Measurements from ENCODE around the gene CORO2B. TPM values are rescaled to one million over a fixed set of nuclear protein-coding genes. Genes with fewer than 3 reads are reported as not detected.

The CORO2B gene
- total RNA-seq, 1 donor from 2014 or later = 1.0 TPM

DNA sequence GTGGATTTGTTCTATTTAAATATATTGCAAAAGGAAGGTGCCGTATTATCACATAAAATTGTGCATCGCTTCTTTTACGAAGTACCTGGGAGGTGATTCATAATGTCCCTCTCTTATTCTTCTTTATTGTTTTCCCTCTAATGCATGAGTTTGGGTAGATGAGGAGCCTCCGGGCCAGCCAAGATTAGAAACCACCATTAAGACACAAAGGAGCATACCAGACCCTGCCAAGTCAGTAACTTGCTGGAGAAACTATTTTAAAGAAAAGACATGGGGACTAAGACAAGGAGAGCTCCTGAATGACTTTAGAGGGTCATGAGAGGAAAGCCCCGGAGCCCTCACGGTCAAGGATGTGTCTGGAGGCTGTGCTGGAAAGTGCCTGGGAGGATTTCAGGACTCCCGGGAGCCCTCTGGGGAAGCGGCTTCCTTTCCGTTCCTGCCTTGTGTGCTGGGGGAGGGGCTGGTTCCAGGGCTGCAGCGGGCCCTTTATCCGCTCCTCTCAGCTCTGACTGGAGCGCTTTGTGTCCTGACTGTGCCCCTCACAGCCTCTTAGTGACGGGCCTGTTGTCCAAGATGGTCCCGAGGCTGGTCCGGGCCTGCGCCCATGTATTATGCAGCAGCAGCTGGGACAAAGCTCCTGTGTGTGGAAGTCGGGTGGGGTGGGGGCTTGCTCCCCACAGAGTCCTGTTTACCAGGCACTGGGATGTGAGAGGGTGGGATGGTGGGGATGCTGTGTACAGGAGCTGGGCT lies 35.7 kb downstream of the CORO2B start:
- no peaks in the 10 kb centered on the region for H3K27me3 ChIP-seq (ENCODE audit: control insufficient read depth in 3 of 3, insufficient read depth in 3 of 3, low read length in 3 of 3)
- no peaks in the 10 kb centered on the region for H3K9me3 ChIP-seq (ENCODE audit: control insufficient read depth in 3 of 3, low read length in 3 of 3)
- H3K36me3 ChIP-seq (ENCODE audit: control insufficient read depth in 3 of 3, insufficient read depth in 3 of 3, low read length in 3 of 3) = no peaks in the 10 kb centered on the region
- H3K9ac ChIP-seq (ENCODE audit: low read depth in 1 of 3, low read length in 3 of 3) = no peak overlapping the region
- H3K4me1 ChIP-seq (ENCODE audit: control insufficient read depth in 3 of 3, insufficient read depth in 3 of 3, low read length in 3 of 3) = peaks cover 15 to 25% (median 16%) of the 10 kb centered on the region in 3 donors
- H3K27ac ChIP-seq (ENCODE audit: low read depth, low read length) = peak overlapping the region; percentile 44
- no peak overlapping the region for H3K4me3 ChIP-seq (ENCODE audit: low read length in 3 of 3)

DNA sequence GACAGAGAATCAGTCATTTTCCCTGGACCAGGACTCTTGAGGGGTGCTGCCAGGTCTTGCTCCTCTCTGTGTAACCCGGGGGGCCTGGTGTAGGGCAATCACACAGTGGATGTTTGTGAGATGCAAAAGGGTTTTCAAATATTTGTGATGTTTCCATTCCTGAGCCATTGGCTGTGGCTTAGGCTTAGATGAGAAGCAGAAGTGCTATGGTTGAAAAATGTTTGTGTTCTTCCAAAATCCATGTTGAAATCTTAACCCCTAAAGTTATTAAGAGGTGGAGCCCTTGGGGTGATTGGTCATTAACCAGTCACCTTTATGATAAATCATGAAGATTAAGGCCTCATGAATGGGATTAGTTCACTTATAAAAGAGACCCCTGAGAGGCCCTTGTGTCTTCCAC lies 36.5 kb downstream of the CORO2B start:
- no peaks in the 10 kb centered on the region for H3K36me3 ChIP-seq (ENCODE audit: control insufficient read depth in 3 of 3, insufficient read depth in 3 of 3, low read length in 3 of 3)
- H3K4me1 ChIP-seq (ENCODE audit: control insufficient read depth in 3 of 3, insufficient read depth in 3 of 3, low read length in 3 of 3) = peaks cover 11 to 18% (median 18%) of the 10 kb centered on the region in 3 donors
- H3K27ac ChIP-seq (ENCODE audit: low read depth, low read length) = peak overlapping the region; percentile 44
- H3K9ac ChIP-seq (ENCODE audit: low read depth in 1 of 3, low read length in 3 of 3) = no peak overlapping the region
- no peak overlapping the region for H3K4me3 ChIP-seq (ENCODE audit: low read length in 3 of 3)
- no peaks in the 10 kb centered on the region for H3K9me3 ChIP-seq (ENCODE audit: control insufficient read depth in 3 of 3, low read length in 3 of 3)
- H3K27me3 ChIP-seq (ENCODE audit: control insufficient read depth in 3 of 3, insufficient read depth in 3 of 3, low read length in 3 of 3) = no peaks in the 10 kb centered on the region

DNA sequence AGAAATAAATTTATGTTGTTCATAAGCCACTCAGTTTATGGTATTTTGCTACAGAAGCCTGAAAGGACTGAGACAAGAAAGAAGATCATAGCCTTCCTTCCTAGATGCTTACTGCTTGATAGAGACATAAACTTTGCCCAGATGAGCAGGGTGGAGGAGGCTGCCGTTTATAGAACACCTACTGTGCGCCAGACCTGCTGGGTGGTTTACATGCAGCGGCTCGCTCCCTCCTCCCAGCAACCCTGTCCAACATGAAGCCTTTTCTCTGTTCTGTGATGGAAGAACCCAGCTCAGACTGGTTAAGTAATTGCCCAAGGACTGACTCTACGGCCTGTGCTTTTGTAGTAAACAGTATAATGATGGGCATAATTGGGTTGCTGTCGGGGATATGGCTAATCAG lies 37.0 kb downstream of the CORO2B start:
- H3K4me1 ChIP-seq (ENCODE audit: control insufficient read depth in 3 of 3, insufficient read depth in 3 of 3, low read length in 3 of 3) = peaks cover 8 to 20% (median 19%) of the 10 kb centered on the region in 3 donors
- H3K36me3 ChIP-seq (ENCODE audit: control insufficient read depth in 3 of 3, insufficient read depth in 3 of 3, low read length in 3 of 3) = no peaks in the 10 kb centered on the region
- H3K27me3 ChIP-seq (ENCODE audit: control insufficient read depth in 3 of 3, insufficient read depth in 3 of 3, low read length in 3 of 3) = no peaks in the 10 kb centered on the region
- H3K9me3 ChIP-seq (ENCODE audit: control insufficient read depth in 3 of 3, low read length in 3 of 3) = no peaks in the 10 kb centered on the region
- no peak overlapping the region for H3K9ac ChIP-seq (ENCODE audit: low read depth in 1 of 3, low read length in 3 of 3)
- no peak overlapping the region for H3K4me3 ChIP-seq (ENCODE audit: low read length in 3 of 3)
- no peak overlapping the region for H3K27ac ChIP-seq (ENCODE audit: low read depth, low read length)

DNA sequence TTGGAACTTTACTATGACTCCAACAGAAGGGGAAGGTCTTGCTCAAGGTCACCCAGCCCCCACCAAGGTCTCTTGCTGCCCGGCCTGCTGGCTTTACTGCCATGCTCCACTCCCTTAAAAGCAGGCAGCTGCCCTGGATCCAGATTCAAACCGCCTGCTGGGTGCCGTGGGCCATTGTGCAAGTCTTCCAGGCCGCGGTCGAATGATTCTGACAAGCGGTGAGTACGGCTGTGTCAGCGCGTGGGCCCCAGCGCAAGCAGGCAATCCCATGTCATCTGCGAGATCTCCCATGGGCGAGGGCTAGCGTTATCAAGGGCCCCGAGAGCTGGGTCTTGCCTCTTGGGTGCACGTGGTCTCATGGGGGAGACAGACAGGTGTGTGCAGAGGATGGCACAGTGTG lies 37.6 kb downstream of the CORO2B start:
- Histone ChIP-seq H3K4me1 (ENCODE audit: control insufficient read depth in 3 of 3, insufficient read depth in 3 of 3, low read length in 3 of 3) (peaks cover 14 to 25% (median 24%) of the 10 kb centered on the region in 3 donors), H3K27me3 (ENCODE audit: control insufficient read depth in 3 of 3, insufficient read depth in 3 of 3, low read length in 3 of 3) (no peaks in the 10 kb centered on the region), H3K27ac (ENCODE audit: low read depth, low read length) (no peak overlapping the region), H3K36me3 (ENCODE audit: control insufficient read depth in 3 of 3, insufficient read depth in 3 of 3, low read length in 3 of 3) (no peaks in the 10 kb centered on the region), H3K9me3 (ENCODE audit: control insufficient read depth in 3 of 3, low read length in 3 of 3) (no peaks in the 10 kb centered on the region), H3K4me3 (ENCODE audit: low read length in 3 of 3) (no peak overlapping the region), H3K9ac (ENCODE audit: low read depth in 1 of 3, low read length in 3 of 3) (no peak overlapping the region)

DNA sequence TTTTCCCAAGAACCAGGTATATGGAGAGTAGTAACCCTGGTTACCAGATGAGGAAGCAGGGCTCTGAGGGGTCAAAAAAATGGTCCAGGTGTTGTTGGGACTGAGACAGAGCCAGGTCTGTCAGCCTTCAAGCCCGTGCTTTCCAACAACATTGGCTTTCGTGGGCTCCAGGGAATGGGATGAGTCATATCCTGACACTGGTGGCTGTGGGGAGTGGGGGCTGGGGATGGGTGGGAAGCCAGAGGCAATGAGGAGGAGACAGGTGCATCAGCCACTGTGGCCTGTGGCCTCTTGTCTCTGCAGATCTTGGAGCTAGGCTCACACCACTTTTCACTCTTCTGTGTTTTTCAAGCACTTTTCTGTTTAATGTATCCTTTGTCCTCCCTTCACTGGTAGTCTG lies 38.2 kb downstream of the CORO2B start:
- H3K27ac ChIP-seq (ENCODE audit: low read depth, low read length) = no peak overlapping the region
- H3K4me1 ChIP-seq (ENCODE audit: control insufficient read depth in 3 of 3, insufficient read depth in 3 of 3, low read length in 3 of 3) = peaks cover 14 to 27% (median 25%) of the 10 kb centered on the region in 3 donors

DNA sequence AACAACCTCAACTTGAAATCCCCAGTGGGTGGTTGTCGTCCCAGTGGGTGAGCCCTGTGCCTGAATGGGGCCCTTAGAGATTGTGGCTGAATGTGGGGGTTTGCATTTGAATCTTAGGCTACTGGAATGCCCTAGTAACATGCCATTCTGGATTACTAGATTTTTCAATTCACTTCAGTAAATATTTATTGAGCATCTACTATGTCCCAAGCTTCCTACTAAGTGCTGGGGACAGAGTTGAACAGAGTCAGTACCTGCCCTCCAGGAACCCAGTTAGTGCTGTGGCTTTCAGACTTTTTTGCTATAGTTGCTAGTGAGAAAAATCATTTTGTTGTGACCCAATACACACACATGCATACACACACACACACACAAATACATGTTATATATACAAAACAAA lies 39.0 kb downstream of the CORO2B start:
- no peak overlapping the region for H3K9ac ChIP-seq (ENCODE audit: low read depth in 1 of 3, low read length in 3 of 3)
- no peaks in the 10 kb centered on the region for H3K9me3 ChIP-seq (ENCODE audit: control insufficient read depth in 3 of 3, low read length in 3 of 3)
- H3K4me1 ChIP-seq (ENCODE audit: control insufficient read depth in 3 of 3, insufficient read depth in 3 of 3, low read length in 3 of 3) = peaks cover 14 to 27% (median 27%) of the 10 kb centered on the region in 3 donors
- no peaks in the 10 kb centered on the region for H3K27me3 ChIP-seq (ENCODE audit: control insufficient read depth in 3 of 3, insufficient read depth in 3 of 3, low read length in 3 of 3)
- no peak overlapping the region for H3K27ac ChIP-seq (ENCODE audit: low read depth, low read length)
- no peak overlapping the region for H3K4me3 ChIP-seq (ENCODE audit: low read length in 3 of 3)
- no peaks in the 10 kb centered on the region for H3K36me3 ChIP-seq (ENCODE audit: control insufficient read depth in 3 of 3, insufficient read depth in 3 of 3, low read length in 3 of 3)

More for the DNA sequence above, 38.2 kb downstream of the CORO2B start:
- H3K27me3 ChIP-seq (ENCODE audit: control insufficient read depth in 3 of 3, insufficient read depth in 3 of 3, low read length in 3 of 3) = no peaks in the 10 kb centered on the region
- H3K36me3 ChIP-seq (ENCODE audit: control insufficient read depth in 3 of 3, insufficient read depth in 3 of 3, low read length in 3 of 3) = no peaks in the 10 kb centered on the region
- no peak overlapping the region for H3K9ac ChIP-seq (ENCODE audit: low read depth in 1 of 3, low read length in 3 of 3)
- no peak overlapping the region for H3K4me3 ChIP-seq (ENCODE audit: low read length in 3 of 3)
- no peaks in the 10 kb centered on the region for H3K9me3 ChIP-seq (ENCODE audit: control insufficient read depth in 3 of 3, low read length in 3 of 3)

DNA sequence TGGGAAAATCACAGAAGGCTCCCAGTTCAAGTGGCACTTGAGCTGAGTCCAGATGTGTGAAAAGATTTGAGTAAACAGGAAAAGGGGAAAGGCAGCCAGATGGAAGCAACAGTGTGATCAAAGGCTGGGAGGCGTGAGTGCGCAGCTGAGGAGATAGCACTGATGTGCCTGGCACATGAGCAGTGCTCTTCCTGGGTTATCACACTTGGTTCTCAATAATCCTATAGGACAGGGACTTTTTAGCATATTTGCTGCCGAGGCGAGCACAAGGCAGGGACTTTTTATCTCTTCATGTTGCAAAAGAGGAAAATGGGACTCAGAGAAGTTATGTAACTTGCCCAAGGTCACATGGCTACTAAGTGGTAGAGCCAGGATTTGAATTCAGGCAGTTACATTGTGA lies 39.6 kb downstream of the CORO2B start:
- Histone ChIP-seq H3K27ac (ENCODE audit: low read depth, low read length) (no peak overlapping the region), H3K27me3 (ENCODE audit: control insufficient read depth in 3 of 3, insufficient read depth in 3 of 3, low read length in 3 of 3) (no peaks in the 10 kb centered on the region), H3K4me1 (ENCODE audit: control insufficient read depth in 3 of 3, insufficient read depth in 3 of 3, low read length in 3 of 3) (peaks cover 14 to 27% (median 27%) of the 10 kb centered on the region in 3 donors), H3K9me3 (ENCODE audit: control insufficient read depth in 3 of 3, low read length in 3 of 3) (no peaks in the 10 kb centered on the region), H3K36me3 (ENCODE audit: control insufficient read depth in 3 of 3, insufficient read depth in 3 of 3, low read length in 3 of 3) (no peaks in the 10 kb centered on the region), H3K4me3 (ENCODE audit: low read length in 3 of 3) (no peak overlapping the region), H3K9ac (ENCODE audit: low read depth in 1 of 3, low read length in 3 of 3) (no peak overlapping the region)

DNA sequence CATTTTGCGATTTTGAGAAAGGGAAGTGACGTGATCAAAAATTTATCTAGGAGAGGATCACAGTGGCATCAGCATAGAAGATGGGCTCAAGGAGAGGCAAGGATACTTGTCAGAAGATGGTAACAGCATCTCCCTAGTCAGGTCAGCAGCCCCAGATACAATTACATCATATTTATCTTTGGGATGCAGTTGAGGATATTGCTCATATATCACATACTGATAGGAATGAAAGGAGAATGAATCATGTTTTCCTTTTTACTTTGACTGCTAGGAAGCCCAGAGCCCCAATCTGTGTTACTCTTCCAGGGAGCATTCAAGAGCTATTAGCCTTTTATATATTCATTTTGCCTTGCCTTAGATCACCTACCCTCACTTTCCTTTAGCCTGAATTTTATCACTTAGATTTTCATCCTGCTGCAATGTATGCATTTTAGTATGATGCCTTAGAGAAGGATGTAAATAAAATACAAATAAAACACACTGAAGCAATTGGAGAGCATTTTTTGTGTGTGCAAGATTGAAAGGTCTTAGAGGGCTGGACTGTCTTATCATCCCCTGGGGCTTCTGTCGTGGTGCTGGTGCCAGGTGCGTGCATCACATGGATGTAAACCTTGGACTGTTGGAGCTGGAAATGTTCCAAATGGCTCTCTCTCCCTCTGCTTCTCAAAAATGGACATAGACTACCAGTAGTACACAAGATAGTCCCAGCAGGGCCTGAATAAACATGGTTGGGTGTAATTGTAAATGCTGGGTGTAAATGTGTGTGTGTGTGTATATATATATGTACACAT lies 40.3 kb downstream of the CORO2B start:
- H3K36me3 ChIP-seq (ENCODE audit: control insufficient read depth in 3 of 3, insufficient read depth in 3 of 3, low read length in 3 of 3) = no peaks in the 10 kb centered on the region
- H3K9me3 ChIP-seq (ENCODE audit: control insufficient read depth in 3 of 3, low read length in 3 of 3) = no peaks in the 10 kb centered on the region
- no peak overlapping the region for H3K4me3 ChIP-seq (ENCODE audit: low read length in 3 of 3)
- H3K9ac ChIP-seq (ENCODE audit: low read depth in 1 of 3, low read length in 3 of 3) = no peak overlapping the region
- H3K27me3 ChIP-seq (ENCODE audit: control insufficient read depth in 3 of 3, insufficient read depth in 3 of 3, low read length in 3 of 3) = no peaks in the 10 kb centered on the region
- no peak overlapping the region for H3K27ac ChIP-seq (ENCODE audit: low read depth, low read length)
- peaks cover 14 to 24% (median 23%) of the 10 kb centered on the region in 3 donors for H3K4me1 ChIP-seq (ENCODE audit: control insufficient read depth in 3 of 3, insufficient read depth in 3 of 3, low read length in 3 of 3)

DNA sequence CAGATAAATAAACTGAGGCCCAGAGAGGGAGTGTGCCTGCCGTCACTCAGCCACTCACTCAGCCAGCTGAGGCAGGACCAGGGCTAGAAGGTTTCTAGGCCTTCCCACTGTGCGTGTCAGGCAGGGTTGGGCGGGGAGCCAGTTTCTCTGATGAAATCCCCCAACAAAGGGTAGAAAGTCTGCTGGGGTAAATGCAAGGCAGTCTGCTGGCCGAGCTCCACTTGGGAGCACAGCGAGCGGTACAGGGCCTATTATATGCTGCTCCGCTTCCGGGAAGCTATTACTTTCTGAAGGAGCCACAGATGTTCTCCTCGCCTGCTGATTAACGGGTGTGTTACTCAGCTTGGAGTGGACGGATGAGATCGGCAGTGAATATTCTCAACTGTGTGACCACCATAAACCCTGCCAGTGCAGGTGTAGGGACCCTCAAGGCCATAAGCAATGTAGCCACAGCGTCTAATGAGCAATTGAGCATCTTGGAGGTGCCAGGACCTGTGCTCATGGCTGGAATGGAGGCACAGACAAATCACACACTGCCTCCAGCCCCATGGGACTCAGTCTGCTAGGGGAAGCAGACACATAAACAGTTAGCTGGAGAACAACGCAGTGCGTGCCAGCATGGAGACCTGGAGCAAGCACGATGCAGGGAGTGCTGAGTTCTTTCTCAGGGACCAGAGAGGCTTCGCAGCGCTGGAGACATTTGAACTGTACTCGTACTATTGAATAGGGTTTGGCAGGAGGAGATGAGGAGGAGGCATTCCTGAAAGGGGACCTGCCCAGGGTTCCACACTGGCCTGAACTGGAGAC lies 42.1 kb downstream of the CORO2B start:
- Histone ChIP-seq H3K27me3 (ENCODE audit: control insufficient read depth in 3 of 3, insufficient read depth in 3 of 3, low read length in 3 of 3) (no peaks in the 10 kb centered on the region), H3K4me1 (ENCODE audit: control insufficient read depth in 3 of 3, insufficient read depth in 3 of 3, low read length in 3 of 3) (peaks cover 5 to 19% (median 17%) of the 10 kb centered on the region in 3 donors), H3K36me3 (ENCODE audit: control insufficient read depth in 3 of 3, insufficient read depth in 3 of 3, low read length in 3 of 3) (no peaks in the 10 kb centered on the region), H3K9me3 (ENCODE audit: control insufficient read depth in 3 of 3, low read length in 3 of 3) (no peaks in the 10 kb centered on the region), H3K4me3 (ENCODE audit: low read length in 3 of 3) (peak overlapping the region in 1 of 3 donors; percentile 35), H3K27ac (ENCODE audit: low read depth, low read length) (peak overlapping the region; percentile 51), H3K9ac (ENCODE audit: low read depth in 1 of 3, low read length in 3 of 3) (no peak overlapping the region)
